Caco-2 (cell line): ENCODE measurements around the gene GTF2A1. TPM values are rescaled to one million over a fixed set of nuclear protein-coding genes. Genes with fewer than 3 reads are reported as not detected.

Experiments
- BruUV-seq: library from RNA; stranded (reverse); fragments of 400-500 nt; replicated peaks from 2 replicates; lab custom pipeline; 2021; lab: Mats Ljungman, UMichigan
- CTCF ChIA-PET: fragments of 300-600 bp; sonication (Branson Sonifier 250); formaldehyde crosslinking; loops from one replicate; lab custom pipeline; 2022; ENCODE audit warnings: antibody characterized with exemption; lab: Charles Lee
- POLR2A ChIA-PET: fragments of 300-600 bp; sonication (Branson Sonifier 250); formaldehyde crosslinking; loops from one replicate; lab custom pipeline; 2022; ENCODE audit warnings: antibody characterized with exemption; lab: Charles Lee
- DNase-seq, 2 experiments: peaks; one replicate each; pipeline versions ENCODE4 v3.0.0 to v3.0.0-alpha.2; 2020 to 2022
- H3K27me3 ChIP-seq: replicated peaks from 2 replicates; pipeline ENCODE4 v1.6.0; 2011; ENCODE audit warnings: low read length; ENCODE audit not compliant: control insufficient read depth, insufficient read depth
- H3K36me3 ChIP-seq: 2 replicates; pipeline ENCODE4 v1.5.1; 2011; ENCODE audit warnings: low read length; ENCODE audit not compliant: control insufficient read depth, insufficient read depth
- H3K4me1 ChIP-seq: fragments of 250-450 bp; sonication (Bioruptor Pico); 2 replicates; pipeline ENCODE4 v1.5.1; 2020; ENCODE audit warnings: mild to moderate bottlenecking
- H3K4me3 ChIP-seq: 2 replicates; pipeline ENCODE4 v1.5.1; 2011; ENCODE audit warnings: low read depth, mild to moderate bottlenecking, control low read depth, low read length
- H3K9me3 ChIP-seq: fragments of 250-450 bp; sonication (Bioruptor Pico); 2 replicates; pipeline ENCODE4 v1.5.1; 2020; ENCODE audit warnings: mild to moderate bottlenecking, moderate library complexity
- H3K27ac Mint-ChIP-seq: one replicate; pipeline ENCODE4 v1.8.0; 2022; ENCODE audit warnings: mixed read lengths; ENCODE audit not compliant: unreplicated experiment
- H3K27me3 Mint-ChIP-seq: one replicate; pipeline ENCODE4 v1.8.0; 2022; ENCODE audit warnings: mixed read lengths; ENCODE audit not compliant: insufficient read depth, unreplicated experiment
- H3K36me3 Mint-ChIP-seq: one replicate; pipeline ENCODE4 v1.8.0; 2022; ENCODE audit warnings: mild to moderate bottlenecking, mixed read lengths; ENCODE audit not compliant: insufficient read depth, unreplicated experiment
- H3K4me1 Mint-ChIP-seq: one replicate; pipeline ENCODE4 v1.8.0; 2022; ENCODE audit warnings: low read depth, mixed read lengths; ENCODE audit not compliant: unreplicated experiment
- H3K4me3 Mint-ChIP-seq: one replicate; pipeline ENCODE4 v1.8.0; 2022; ENCODE audit warnings: mild to moderate bottlenecking, moderate library complexity, mixed read lengths; ENCODE audit not compliant: unreplicated experiment
- H3K9me3 Mint-ChIP-seq: one replicate; pipeline ENCODE4 v1.8.0; 2022; ENCODE audit warnings: mixed read lengths; ENCODE audit not compliant: unreplicated experiment
- CTCF ChIP-seq, 2 experiments: fragments of 200-600 bp in 1 of 2; IDR thresholded peaks; 1 replicate in 1 of 2; 2 replicates in 1 of 2; pipeline versions ENCODE4 v1.5.1 to v1.8.0; 2011 to 2022; ENCODE audit warnings: antibody characterized with exemption in 1 of 2, control low read depth in 1 of 2, inconsistent platforms in 1 of 2, low read depth in 1 of 2, low read length in 1 of 2, mild to moderate bottlenecking in 1 of 2, moderate library complexity in 1 of 2; ENCODE audit not compliant: insufficient read depth in 1 of 2, severe bottlenecking in 1 of 2, unreplicated experiment in 1 of 2
- intact Hi-C: fragments of 100-400 bp; cut with micrococcal nuclease; formaldehyde crosslinking; loops from one replicate; pipeline ENCODE4 v1.10.0; 2022; ENCODE audit not compliant: unreplicated experiment
- total RNA-seq: library from RNA; stranded (reverse); gene quantifications from 2 replicates; pipeline ENCODE4 v1.2.3, GENCODE V29; 2022

GTF2A1 gene
- total RNA-seq, 1 experiment from 2014 or later: 42.7 TPM

GRCh38 chr14:81153187-81153586, 67.6 kb downstream of the GTF2A1 start:
- Histone ChIP-seq H3K27me3 (no peaks in the 10 kb centered on the region), H3K9me3 (no peaks in the 10 kb centered on the region), H3K4me3 (no peak overlapping the region), H3K36me3 (no peaks in the 10 kb centered on the region), H3K4me1 (no peaks in the 10 kb centered on the region)
- Mint-ChIP-seq H3K4me3 (no peak overlapping the region), H3K27ac (no peak overlapping the region), H3K27me3 (peaks cover 11% of the 10 kb centered on the region), H3K9me3 (peaks cover 8% of the 10 kb centered on the region), H3K4me1 (no peaks in the 10 kb centered on the region), H3K36me3 (no peaks in the 10 kb centered on the region)
- TF ChIP-seq CTCF (IDR thresholded peaks at IDR 0.05; ENCODE audit: insufficient read depth in 1 of 2, low read depth in 1 of 2, low read length in 1 of 2, severe bottlenecking in 1 of 2, unreplicated experiment in 1 of 2): no peak
- intact Hi-C loops: no loop called here
- ChIA-PET POLR2A (no interaction called here), CTCF (no interaction called here)
- DNase-seq: no peak
- no TSS peak for BruUV-seq

GRCh38 chr14:81148635-81149034, 72.1 kb downstream of the GTF2A1 start:
- no peak overlapping the region for H3K4me3 ChIP-seq
- H3K4me1 Mint-ChIP-seq: no peaks in the 10 kb centered on the region
- intact Hi-C loops: no loop called here
- H3K27me3 ChIP-seq: no peaks in the 10 kb centered on the region
- no peaks in the 10 kb centered on the region for H3K9me3 ChIP-seq
- CTCF ChIA-PET: no interaction called here
- H3K36me3 ChIP-seq: no peaks in the 10 kb centered on the region
- H3K27me3 Mint-ChIP-seq: no peaks in the 10 kb centered on the region
- H3K36me3 Mint-ChIP-seq: no peaks in the 10 kb centered on the region
- DNase-seq: no peak
- POLR2A ChIA-PET: no interaction called here
- no peak overlapping the region for H3K27ac Mint-ChIP-seq
- H3K9me3 Mint-ChIP-seq: no peaks in the 10 kb centered on the region
- no peak overlapping the region for H3K4me3 Mint-ChIP-seq
- BruUV-seq: no TSS peak
- no peaks in the 10 kb centered on the region for H3K4me1 ChIP-seq
- TF ChIP-seq CTCF (IDR thresholded peaks at IDR 0.05; ENCODE audit: insufficient read depth in 1 of 2, low read depth in 1 of 2, low read length in 1 of 2, severe bottlenecking in 1 of 2, unreplicated experiment in 1 of 2): no peak

- no TSS peak for BruUV-seq
- Mint-ChIP-seq H3K27me3 (no peaks in the 10 kb centered on the region), H3K4me3 (no peak overlapping the region), H3K4me1 (no peaks in the 10 kb centered on the region), H3K27ac (no peak overlapping the region), H3K36me3 (no peaks in the 10 kb centered on the region), H3K9me3 (no peaks in the 10 kb centered on the region)
- CTCF ChIA-PET: no interaction called here
- Histone ChIP-seq H3K36me3 (no peaks in the 10 kb centered on the region), H3K4me3 (no peak overlapping the region), H3K27me3 (no peaks in the 10 kb centered on the region), H3K9me3 (no peaks in the 10 kb centered on the region), H3K4me1 (no peaks in the 10 kb centered on the region)
- POLR2A ChIA-PET: no interaction called here
- DNase-seq: no peak
- intact Hi-C loops: no loop called here
- TF ChIP-seq CTCF (IDR thresholded peaks at IDR 0.05; ENCODE audit: insufficient read depth in 1 of 2, low read depth in 1 of 2, low read length in 1 of 2, severe bottlenecking in 1 of 2, unreplicated experiment in 1 of 2): no peak
Measured at GRCh38 chr14:81147140-81147897, 73.4 kb downstream of the GTF2A1 start.
